Kidney (tissue), 14 donors: ENCODE data around the gene TRIM33. TPM values are rescaled to one million over a fixed set of nuclear protein-coding genes. Genes with fewer than 3 reads are reported as not detected.

ENCODE experiments used
- DNase-seq, 5 donors: peaks; one replicate each; pipeline ENCODE4 v3.0.0-alpha.2; 2013 to 2020
- FAIRE-seq: peaks from 2 replicates; lab custom pipeline; 2012; peaks lifted over from hg19 to GRCh38; lab: Jason Lieb, UNC
- H3K27ac ChIP-seq, 2 donors: one replicate each; pipeline ENCODE4 v1.7.0; 2013; ENCODE audit warnings: low read depth in 2 of 2, low read length in 2 of 2, inconsistent platforms in 1 of 2
- H3K27me3 ChIP-seq: one replicate; pipeline ENCODE4 v1.7.1; 2013; ENCODE audit warnings: low read length, inconsistent platforms; ENCODE audit not compliant: control insufficient read depth, insufficient read depth
- H3K36me3 ChIP-seq, 3 donors: one replicate each; pipeline versions ENCODE4 v1.7.0 to v1.7.1; 2013; ENCODE audit warnings: low read length in 3 of 3, control low read depth in 1 of 3, inconsistent platforms in 1 of 3; ENCODE audit not compliant: insufficient read depth in 3 of 3, control insufficient read depth in 2 of 3
- H3K4me1 ChIP-seq, 3 donors: one replicate each; pipeline versions ENCODE4 v1.7.0 to v1.7.1; 2013; ENCODE audit warnings: low read length in 3 of 3, inconsistent platforms in 1 of 3, low read depth in 1 of 3; ENCODE audit not compliant: control insufficient read depth in 2 of 3, insufficient read depth in 2 of 3
- H3K4me3 ChIP-seq, 3 donors: one replicate each; pipeline versions ENCODE4 v1.7.0 to v1.8.1; 2013; ENCODE audit warnings: low read length in 3 of 3, control low read depth in 1 of 3, inconsistent platforms in 1 of 3
- H3K9ac ChIP-seq, 3 donors: one replicate each; pipeline versions ENCODE4 v1.7.0 to v1.7.1; 2013; ENCODE audit warnings: low read length in 3 of 3, control low read depth in 1 of 3, inconsistent platforms in 1 of 3
- H3K9me3 ChIP-seq, 3 donors: one replicate each; pipeline versions ENCODE4 v1.7.0 to v1.7.1; 2013; ENCODE audit warnings: low read length in 3 of 3, control low read depth in 1 of 3, inconsistent platforms in 1 of 3; ENCODE audit not compliant: control insufficient read depth in 2 of 3, insufficient read depth in 1 of 3
- CTCF ChIP-seq: IDR thresholded peaks from 3 replicates; pipeline ENCODE4 v1.5.1; 2012; ENCODE audit warnings: mild to moderate bottlenecking, moderate library complexity, borderline replicate concordance; ENCODE audit not compliant: insufficient read depth; ENCODE audit errors: extremely low read depth
- intact Hi-C: fragments of 100-400 bp; cut with DNase I; formaldehyde crosslinking; loops from one replicate; pipeline ENCODE4 v1.11.1; 2022
- polyA plus RNA-seq: library from polyadenylated mRNA; stranded (reverse); fragments of 350-450 nt; fragmentation: Illumina TruSeq; extraction: RNeasy Lipid Tissue Mini Kit (QIAGEN cat#74804); gene quantifications from one replicate; pipeline ENCODE4 v1.2.3, GENCODE V29; 2014; ENCODE audit warnings: low read depth, low replicate concordance; ENCODE audit not compliant: insufficient read depth
- total RNA-seq: library from RNA; stranded (reverse); fragmentation: NEBNext Ultra II Directional; extraction: Animal tissue kit (Norgen Biotek cat#: 25700); gene quantifications from one replicate; pipeline ENCODE4 v1.2.1, GENCODE V29; 2021
- donor health status: control.
- donor health status: control.
- donor health status: control.
- donor health status: control.
- donor health status: control.
- donor health status: DM: yes; HTN: yes; CAD: no.
- donor health status: Normal renal cell carcinoma (clear cell type).

Gene TRIM33
- total and polyA plus RNA-seq, 2 donors from 2014 or later, result 13.3 to 36.2 TPM

GRCh38 chr1:114549137-114549536 lies 38.1 kb upstream of the TRIM33 start:
- intact Hi-C loops, result no loop called here
- FAIRE-seq (no peak), DNase-seq (no peak)
- no peak for TF ChIP-seq CTCF
- Histone ChIP-seq H3K9me3 (no peaks in the 10 kb centered on the region), H3K27ac (no peak overlapping the region), H3K4me1 (no peaks in the 10 kb centered on the region), H3K27me3 (no peaks in the 10 kb centered on the region), H3K36me3 (no peaks in the 10 kb centered on the region), H3K4me3 (no peak overlapping the region), H3K9ac (no peak overlapping the region)

GRCh38 chr1:114547076-114547475 lies 36.1 kb upstream of the TRIM33 start:
- Histone ChIP-seq H3K4me1 (no peaks in the 10 kb centered on the region), H3K27ac (no peak overlapping the region), H3K4me3 (no peak overlapping the region), H3K36me3 (no peaks in the 10 kb centered on the region), H3K9me3 (no peaks in the 10 kb centered on the region), H3K27me3 (no peaks in the 10 kb centered on the region), H3K9ac (no peak overlapping the region)
- no peak for TF ChIP-seq CTCF
- DNase-seq, result no peak
- intact Hi-C loops, result no loop called here
- no peak for FAIRE-seq

- Histone ChIP-seq H3K27ac (no peak overlapping the region), H3K36me3 (no peaks in the 10 kb centered on the region), H3K27me3 (no peaks in the 10 kb centered on the region), H3K4me1 (no peaks in the 10 kb centered on the region), H3K9ac (no peak overlapping the region), H3K4me3 (no peak overlapping the region), H3K9me3 (no peaks in the 10 kb centered on the region)
- no peak for FAIRE-seq
- intact Hi-C loops, result no loop called here
- no peak for TF ChIP-seq CTCF
- DNase-seq, result no peak
Measured at GRCh38 chr1:114545796-114546195, 34.8 kb upstream of the TRIM33 start.

- Histone ChIP-seq H3K9ac (no peak overlapping the region), H3K4me3 (no peak overlapping the region), H3K36me3 (no peaks in the 10 kb centered on the region), H3K27ac (no peak overlapping the region), H3K27me3 (no peaks in the 10 kb centered on the region), H3K4me1 (no peaks in the 10 kb centered on the region), H3K9me3 (no peaks in the 10 kb centered on the region)
- DNase-seq (no peak), FAIRE-seq (no peak)
- intact Hi-C loops, result no loop called here
- no peak for TF ChIP-seq CTCF
Measured at GRCh38 chr1:114545315-114545714, 34.3 kb upstream of the TRIM33 start.
